ENCODE data around the gene TTLL7. TPM values are rescaled to one million over a fixed set of nuclear protein-coding genes. Genes with fewer than 3 reads are reported as not detected.

TTLL7 gene
- total RNA-seq, 1 experiment from 2014 or later: 6.6 TPM

DNA sequence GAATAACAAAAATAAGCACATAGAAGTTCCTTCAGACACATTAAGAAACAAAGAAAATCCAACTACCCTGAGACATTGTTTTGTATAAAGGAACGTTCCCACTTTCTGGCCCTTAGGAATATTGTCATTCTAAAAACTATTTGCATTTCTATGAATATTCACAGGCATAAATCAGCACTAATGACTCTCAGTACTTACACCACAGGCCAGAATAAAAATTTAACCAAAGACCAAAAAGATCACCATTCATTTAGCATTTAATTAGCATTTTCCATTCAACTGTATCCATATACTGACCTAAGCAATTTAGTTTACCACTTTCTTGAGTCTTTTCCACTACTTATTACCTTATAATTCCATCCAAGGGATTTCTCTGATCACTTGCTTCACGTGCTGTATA, 75.4 kb downstream of the TTLL7 start:
- Histone ChIP-seq H3K14ac (ENCODE audit: insufficient read depth, low read length) (no peak overlapping the region), H3K79me1 (ENCODE audit: insufficient read depth, low read depth, low read length, poor library complexity, severe bottlenecking) (no peaks in the 10 kb centered on the region), H3K23me2 (ENCODE audit: insufficient read length, low read depth, low read length, poor library complexity, severe bottlenecking) (no peaks in the 10 kb centered on the region), H3K56ac (ENCODE audit: insufficient read length, low read depth, low read length) (no peak overlapping the region), H3K79me2 (ENCODE audit: insufficient read depth, low read length) (no peaks in the 10 kb centered on the region), H2BK12ac (ENCODE audit: insufficient read length, low read depth, low read length) (no peak overlapping the region), H3K4ac (ENCODE audit: low read depth, low read length) (no peak overlapping the region), H3K4me2 (ENCODE audit: insufficient read depth, insufficient read length, low read length) (no peak overlapping the region), H3K23ac (ENCODE audit: insufficient read length, low read depth, low read length) (no peak overlapping the region), H2BK5ac (ENCODE audit: insufficient read length, low read length) (no peak overlapping the region), H3K27me3 (ENCODE audit: insufficient read depth, low read length) (no peaks in the 10 kb centered on the region), H3K18ac (ENCODE audit: insufficient read length, low read depth, low read length) (no peak overlapping the region), H3K4me1 (ENCODE audit: insufficient read depth, low read length) (peaks cover 2% of the 10 kb centered on the region; the same call in 1 of the 2 replicates), H4K5ac (ENCODE audit: insufficient read length, low read depth, low read length) (no peak overlapping the region), H3K9me3 (ENCODE audit: control insufficient read depth, low read depth, low read length) (no peaks in the 10 kb centered on the region), H2AK5ac (ENCODE audit: insufficient read length, low read length) (no peak overlapping the region), H4K20me1 (ENCODE audit: control insufficient read depth, insufficient read depth, insufficient read length) (no peaks in the 10 kb centered on the region), H3K9ac (ENCODE audit: extremely low read depth, insufficient read length, low read length) (no peak overlapping the region), H3T11ph (ENCODE audit: low read length) (no peak overlapping the region), H2BK20ac (ENCODE audit: low read depth, low read length, poor library complexity, severe bottlenecking) (no peak overlapping the region), H4K8ac (replicated peaks; ENCODE audit: insufficient read length, low read depth, low read length) (no peak overlapping the region), H2BK15ac (ENCODE audit: low read depth, low read length) (no peak overlapping the region), H3K27ac (ENCODE audit: insufficient read length, low read depth, low read length) (no peak overlapping the region), H4K91ac (ENCODE audit: insufficient read length, low read depth, low read length) (no peak overlapping the region), H2AFZ (ENCODE audit: low read length) (no peak overlapping the region), H2BK120ac (ENCODE audit: low read depth, low read length, poor library complexity, severe bottlenecking) (no peak overlapping the region)
- Mint-ChIP-seq H3K27ac (no peak overlapping the region; a peak in 1 of 7 replicates), H3K4me1 (peaks cover 12 to 17% of the 10 kb centered on the region in 2 experiments), H3K9me3 (no peaks in the 10 kb centered on the region), H3K27me3 (ENCODE audit: low read depth) (no peaks in the 10 kb centered on the region), H3K4me3 (no peak overlapping the region), H3K36me3 (ENCODE audit: insufficient read depth in 1 of 3, low read depth in 3 of 3) (no peaks in the 10 kb centered on the region; a peak in 1 of 7 replicates)
- no CpG with 5 or more reads among the region's 2 CpGs for whole genome bisulfite sequencing (ENCODE audit: extremely low coverage, insufficient read length, low lambda C conversion rate)
- no peak for DNase-seq
- TF ChIP-seq, protein P1, sequence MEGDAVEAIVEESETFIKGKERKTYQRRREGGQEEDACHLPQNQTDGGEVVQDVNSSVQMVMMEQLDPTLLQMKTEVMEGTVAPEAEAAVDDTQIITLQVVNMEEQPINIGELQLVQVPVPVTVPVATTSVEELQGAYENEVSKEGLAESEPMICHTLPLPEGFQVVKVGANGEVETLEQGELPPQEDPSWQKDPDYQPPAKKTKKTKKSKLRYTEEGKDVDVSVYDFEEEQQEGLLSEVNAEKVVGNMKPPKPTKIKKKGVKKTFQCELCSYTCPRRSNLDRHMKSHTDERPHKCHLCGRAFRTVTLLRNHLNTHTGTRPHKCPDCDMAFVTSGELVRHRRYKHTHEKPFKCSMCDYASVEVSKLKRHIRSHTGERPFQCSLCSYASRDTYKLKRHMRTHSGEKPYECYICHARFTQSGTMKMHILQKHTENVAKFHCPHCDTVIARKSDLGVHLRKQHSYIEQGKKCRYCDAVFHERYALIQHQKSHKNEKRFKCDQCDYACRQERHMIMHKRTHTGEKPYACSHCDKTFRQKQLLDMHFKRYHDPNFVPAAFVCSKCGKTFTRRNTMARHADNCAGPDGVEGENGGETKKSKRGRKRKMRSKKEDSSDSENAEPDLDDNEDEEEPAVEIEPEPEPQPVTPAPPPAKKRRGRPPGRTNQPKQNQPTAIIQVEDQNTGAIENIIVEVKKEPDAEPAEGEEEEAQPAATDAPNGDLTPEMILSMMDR (conservative IDR thresholded peaks at IDR 0.05): no peak
